Activated CD8-positive, alpha-beta memory T cell treated with anti-CD3 and anti-CD28 coated beads, Interleukin-2, amount 50 U/mL, for 4 hours (primary cell): ENCODE data around the gene OFD1.

Experiments
- DNase-seq: peaks from one replicate; pipeline ENCODE4 v3.0.0-alpha.2; 2020

OFD1 gene

DNA sequence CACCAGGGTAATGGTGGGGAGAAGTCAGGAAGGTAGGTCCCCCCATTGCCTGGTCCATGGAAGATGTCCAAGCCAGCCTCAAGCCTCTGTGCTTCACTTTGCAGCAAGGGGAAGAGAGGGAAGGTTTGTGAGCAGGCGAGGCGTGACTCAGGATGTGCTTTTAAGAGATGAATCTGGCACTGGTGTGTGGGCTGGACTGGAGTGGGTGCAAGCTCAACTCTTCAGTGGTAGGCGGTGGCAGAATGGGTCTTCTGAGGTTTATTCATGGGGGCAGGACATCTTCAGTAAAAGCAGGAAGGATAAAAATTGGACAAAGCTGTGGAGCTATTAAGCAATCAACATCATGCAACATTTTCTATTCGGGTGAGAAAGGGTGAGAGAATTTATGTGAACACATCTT, 63.0 kb downstream of the OFD1 start:
- DNase-seq: no peak

DNA sequence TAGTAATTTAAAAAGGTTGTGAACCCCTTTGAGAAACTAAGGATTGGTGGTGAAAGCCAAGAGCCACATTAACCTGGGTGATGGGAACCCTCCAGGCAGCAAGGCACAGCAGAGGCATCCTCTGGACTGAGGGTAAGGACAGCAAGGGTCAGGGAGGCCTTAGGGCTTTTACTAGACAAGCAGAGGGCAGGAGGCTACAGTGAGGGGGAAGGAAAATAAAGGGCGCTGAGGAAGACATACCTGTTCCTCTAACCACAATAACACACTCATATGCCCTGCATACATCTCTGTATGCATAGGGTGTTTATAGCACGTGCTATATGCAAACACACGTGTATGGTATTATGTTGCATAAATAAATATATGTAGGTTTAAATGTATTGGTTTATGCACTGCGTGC, 63.6 kb downstream of the OFD1 start:
- no peak for DNase-seq

DNA sequence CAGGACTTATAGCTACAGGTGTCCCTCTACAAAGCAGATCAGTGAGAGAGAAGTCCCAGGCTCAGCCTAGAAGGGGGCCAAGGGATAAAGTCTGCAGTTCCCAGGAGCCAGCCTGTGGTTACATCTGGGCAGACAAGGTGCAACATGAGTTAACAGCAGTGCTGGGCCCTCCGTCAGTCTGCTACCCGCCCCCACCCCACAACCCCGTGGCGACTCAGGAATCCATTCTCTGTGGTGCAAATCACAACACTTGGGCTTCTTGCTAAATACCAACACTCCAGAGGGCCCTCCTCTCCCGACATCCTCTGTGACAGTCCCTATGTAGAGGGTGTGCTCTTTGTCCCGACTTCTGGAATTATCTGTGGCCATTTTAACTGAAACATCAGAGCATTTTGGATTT, 68.6 kb downstream of the OFD1 start:
- DNase-seq: no peak

DNA sequence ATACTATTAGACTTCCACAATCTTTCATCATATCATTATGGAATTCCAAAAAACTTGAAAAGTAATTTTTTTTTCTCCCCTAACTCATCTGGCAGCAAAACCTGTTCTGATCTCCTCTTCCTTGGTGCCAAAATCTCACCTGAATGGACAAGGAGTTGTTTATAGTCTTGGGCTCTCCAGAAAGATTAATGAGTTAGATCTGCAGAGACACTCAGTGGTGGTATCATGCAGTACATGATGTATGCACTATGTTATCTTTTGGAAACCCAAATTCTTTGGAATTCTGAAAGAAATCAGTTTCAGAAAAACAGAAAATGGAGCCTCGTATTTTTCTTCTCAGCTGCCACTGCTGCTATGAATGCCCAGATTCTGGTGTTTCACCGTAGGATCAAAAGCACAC, 70.7 kb downstream of the OFD1 start:
- DNase-seq: no peak

DNA sequence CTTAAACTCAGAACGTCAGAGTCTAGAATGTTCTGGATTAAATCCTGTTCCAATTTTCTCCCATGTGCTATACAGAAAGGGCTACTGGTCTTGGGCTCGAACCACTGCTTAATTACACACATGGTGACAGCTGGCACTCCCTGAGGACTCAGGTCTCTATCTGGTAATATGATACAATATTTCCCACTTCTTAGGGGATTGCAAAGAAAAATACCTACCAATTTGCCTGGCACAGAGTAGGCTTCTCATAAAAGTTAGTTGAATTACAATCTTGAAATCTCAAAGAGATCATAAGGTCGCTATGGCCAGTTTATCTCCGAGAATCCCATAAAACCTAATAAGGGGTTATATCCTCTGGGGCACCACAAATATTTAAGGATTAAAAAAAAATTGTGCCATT, 73.7 kb downstream of the OFD1 start:
- DNase-seq: no peak

DNA sequence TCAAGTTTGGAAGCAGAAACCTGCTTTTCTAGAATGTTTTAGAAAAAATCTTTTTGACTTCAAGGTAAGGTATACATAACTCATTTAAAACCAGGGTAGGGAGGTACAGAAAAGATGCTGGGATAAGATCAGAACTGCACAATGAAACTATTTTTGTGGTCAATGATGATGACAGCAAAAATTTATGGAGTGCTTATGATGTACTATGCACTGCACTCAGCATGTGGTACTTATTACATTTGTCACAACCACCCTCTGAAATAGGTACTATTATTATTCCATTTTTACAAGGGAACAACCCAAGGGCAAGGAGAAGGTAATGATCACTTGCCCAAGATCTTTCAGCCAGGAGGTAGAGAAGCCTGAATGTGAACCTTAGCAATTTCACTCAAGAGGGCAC, 74.3 kb downstream of the OFD1 start:
- DNase-seq: no peak

DNA sequence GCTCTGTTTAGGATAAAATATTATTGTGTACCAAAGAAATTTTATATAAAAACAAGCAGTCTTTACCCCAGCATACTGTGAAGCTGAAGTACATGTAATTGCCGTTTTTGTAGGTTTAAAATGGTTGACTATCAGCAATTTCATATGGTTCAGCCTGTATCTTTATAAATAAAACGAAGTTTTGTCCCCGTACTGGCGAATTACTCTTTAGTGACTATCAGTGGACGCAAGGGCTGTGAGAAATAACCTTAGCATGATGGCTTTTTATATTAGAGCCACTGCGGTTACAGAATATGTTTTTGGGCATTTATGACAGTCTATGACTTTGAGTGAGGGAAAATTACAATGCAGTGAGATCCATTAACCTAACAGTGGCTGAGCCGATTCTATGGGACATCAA, 81.1 kb downstream of the OFD1 start:
- no peak for DNase-seq

DNA sequence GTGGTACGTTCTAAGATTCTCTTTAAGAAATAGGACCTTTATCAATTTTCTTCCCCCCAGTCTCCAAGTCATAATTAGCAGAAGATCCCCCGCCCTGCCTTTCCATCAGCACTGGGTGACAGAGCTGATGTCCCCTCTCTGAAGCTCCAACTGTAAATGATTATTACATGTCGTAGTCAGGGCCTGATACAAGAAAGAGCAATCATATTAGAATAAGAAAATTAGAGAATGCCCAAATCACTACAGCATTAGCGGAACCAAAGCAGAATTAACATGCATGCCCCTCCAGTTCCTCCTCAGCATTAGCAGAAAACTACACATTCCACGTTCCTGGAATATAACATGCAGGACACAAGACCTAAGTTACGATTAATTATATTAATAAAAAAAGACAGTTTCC, 81.6 kb downstream of the OFD1 start:
- DNase-seq: no peak

DNA sequence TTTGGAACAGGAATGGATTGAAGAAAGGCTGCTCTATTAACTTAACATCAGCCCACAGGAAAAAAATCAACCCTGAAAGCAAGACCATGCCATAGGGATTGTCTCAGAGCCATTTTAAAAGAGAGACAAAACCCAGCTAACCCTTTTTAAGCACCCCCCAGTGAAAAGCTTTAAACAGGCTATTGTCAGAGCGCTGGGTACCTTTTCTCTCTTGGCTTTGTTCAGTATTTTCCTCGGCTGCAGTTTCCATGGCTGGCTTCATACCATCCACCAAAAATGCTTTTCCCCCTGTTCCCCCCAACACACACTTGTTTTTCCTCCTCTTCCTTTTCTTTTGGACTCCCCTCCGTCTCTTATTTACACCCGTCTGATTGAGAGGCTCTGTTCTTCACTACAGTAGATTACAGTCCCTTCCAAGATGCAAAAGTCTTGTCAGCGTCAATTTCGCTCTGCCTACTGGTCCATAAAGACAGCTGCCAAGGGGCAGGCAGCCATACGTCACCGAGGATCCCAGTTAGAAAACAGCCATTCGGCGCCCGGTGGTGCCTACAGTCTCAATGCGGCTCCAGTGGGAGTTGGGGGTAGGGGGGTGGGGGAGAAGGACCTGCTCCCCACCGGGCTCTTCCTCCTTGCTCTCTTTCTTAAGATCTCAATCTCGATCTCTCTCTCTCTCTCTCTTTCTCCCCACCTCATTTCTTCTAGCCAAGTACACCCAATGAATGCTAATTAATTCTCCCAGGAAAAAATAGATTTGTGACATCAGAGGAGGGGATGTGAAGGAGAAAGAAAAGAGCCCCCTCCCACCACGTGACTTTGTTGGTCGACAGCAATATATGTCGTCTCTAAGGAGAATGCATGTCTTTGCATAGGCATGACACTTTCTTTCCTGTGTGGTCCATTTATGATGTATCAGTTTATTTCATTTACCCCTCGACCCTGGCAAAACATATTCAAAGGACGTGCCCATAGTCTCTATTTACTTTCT, 82.4 kb downstream of the OFD1 start, which contains the start of gene GPM6B:
Gene GPM6B (minus strand): TSS at position 451 of the 985 bp plus-strand sequence. CDS start 189 bp downstream, at position 262.
- DNase-seq: no peak
